ENCODE results near the gene THADA.
"Not testable (repeated sequence)": the region's sequence is repeated elsewhere in the genome, so short reads cannot be mapped to it uniquely, and the experiment has no call there.

The THADA gene

DNA sequence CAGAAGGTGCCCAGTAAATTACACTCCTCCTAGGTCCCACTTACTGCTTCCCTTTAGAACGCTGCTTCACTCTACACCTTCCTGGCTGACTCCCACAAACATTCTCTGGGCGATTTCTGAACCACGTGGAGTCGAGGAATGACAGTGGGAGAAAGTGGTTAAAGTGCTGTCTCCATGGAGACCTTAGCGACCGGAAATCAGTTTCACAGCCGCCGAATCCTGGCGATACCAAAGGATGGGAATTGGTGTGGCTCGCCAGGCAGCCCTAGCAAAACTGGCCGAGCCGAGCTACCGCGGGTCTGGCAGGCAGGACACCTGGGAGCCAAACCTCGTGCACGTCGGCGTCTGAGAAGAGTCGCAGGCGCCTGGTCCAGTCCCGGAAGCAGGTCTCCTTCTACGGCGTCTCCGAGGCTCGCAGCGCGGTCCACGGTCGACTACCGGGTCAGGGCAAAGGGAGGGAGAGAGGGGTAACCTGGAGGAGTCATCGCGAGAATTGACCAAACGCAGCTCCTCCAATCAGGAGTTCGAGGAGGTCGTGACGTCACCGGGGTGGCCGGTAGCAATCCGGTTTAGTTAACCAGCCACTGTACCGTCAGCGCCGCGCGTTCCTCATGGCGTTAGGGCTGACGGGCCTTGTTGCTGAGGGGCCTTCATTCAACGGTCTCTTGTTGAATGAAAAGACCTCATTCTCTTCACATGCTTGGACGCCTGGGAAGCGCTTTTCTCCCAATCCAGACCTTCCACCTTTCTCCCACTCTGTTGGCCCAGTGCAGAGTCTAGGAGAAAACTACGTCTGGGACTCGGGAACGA is at the start of gene THADA:
Gene THADA (minus strand): TSS at position 436 of the 810 bp plus-strand sequence. CDS start 3,646 bp downstream, outside the sequence.
- peak; percentile 98 for DNase-seq (ENCODE audit: low read depth)

GRCh38 chr2:43643680-43644079 is 47.8 kb upstream of the THADA start:
- DNase-seq (ENCODE audit: low read depth) = no peak

GRCh38 chr2:43642363-43642762 is 46.5 kb upstream of the THADA start:
- no peak for DNase-seq (ENCODE audit: low read depth)

- peak; percentile 14 for DNase-seq (ENCODE audit: low read depth)
Measured at GRCh38 chr2:43637030-43637803, 41.4 kb upstream of the THADA start, which contains the start of gene PLEKHH2. Gene PLEKHH2, plus strand, starts transcription at chr2:43637260. Its CDS starts 7,414 bp downstream, at chr2:43644674.

DNA sequence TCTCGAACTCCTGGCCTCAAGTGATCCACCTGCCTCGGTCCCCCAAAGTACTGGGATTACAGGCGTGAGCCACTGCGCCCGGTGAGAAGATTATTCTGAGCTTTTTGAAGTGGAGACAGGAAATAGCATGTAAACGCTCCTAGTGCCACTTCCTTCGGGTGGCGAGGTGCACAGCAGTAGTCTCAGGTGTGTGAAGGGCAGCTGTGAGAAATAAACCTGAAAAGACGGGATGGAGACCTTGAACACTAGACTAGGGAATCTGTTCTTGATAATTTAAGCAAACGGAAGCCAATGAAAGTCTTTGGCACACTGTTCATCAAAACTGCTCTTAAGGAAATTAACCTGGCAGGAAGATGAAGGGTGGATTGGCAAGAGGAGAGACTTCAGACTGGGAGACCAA is 40.8 kb upstream of the THADA start:
- DNase-seq (ENCODE audit: low read depth) = no peak

DNA sequence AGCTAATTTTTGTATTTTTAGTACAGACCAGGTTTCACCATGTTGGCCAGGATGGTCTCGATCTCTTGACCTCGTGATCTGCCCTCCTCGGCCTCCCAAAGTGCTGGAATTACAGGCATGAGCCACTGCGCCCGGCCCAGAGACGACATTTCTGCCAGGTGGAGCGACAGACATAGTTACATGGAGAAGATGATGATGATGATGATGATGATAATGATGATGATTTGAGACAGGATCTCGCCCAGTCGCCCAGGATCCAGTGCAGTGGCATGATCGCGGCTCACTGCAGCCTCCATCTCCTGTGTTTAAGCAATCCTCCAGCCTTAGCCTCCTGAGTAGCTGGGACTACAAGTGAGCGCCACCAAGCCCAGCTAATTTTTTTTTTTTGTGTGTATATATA is 40.3 kb upstream of the THADA start:
- DNase-seq (ENCODE audit: low read depth) = not testable (repeated sequence)

DNA sequence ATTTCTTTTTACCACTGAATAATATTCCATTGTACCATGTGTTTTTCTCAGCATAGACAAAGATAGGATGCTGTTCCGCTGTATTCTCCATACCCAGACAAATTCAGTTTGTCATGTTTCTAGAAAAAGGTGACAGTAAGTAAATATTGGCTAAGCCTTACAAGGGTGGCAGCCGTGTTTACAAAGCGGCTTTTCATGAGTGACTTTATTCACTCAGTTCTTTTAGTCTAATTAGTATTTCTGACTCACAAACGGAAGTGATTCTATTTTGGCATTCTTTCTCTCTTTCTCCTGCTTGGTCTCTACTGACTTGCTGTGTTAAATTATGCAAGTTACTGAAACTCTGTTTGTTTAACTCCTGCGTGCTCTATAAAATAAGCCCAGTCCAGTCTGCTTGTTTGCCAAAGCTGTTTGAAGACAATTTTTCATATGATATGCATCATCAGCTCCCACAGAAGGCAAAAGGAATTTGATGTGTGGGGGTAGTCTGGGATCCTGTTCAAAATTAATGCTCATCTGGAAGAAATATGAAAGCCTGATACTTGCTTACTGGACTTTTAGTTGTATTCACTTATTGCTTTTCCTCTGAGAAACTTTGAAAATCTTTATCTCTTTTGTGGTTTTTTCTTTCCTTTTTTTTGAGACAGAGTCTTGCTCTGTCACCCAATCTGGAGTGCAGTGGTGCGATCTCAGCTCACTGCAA is 38.9 kb upstream of the THADA start:
- DNase-seq (ENCODE audit: low read depth) = peak; percentile 30

- DNase-seq (ENCODE audit: low read depth) = no peak
Measured at GRCh38 chr2:43631618-43632317, 35.9 kb upstream of the THADA start.

DNA sequence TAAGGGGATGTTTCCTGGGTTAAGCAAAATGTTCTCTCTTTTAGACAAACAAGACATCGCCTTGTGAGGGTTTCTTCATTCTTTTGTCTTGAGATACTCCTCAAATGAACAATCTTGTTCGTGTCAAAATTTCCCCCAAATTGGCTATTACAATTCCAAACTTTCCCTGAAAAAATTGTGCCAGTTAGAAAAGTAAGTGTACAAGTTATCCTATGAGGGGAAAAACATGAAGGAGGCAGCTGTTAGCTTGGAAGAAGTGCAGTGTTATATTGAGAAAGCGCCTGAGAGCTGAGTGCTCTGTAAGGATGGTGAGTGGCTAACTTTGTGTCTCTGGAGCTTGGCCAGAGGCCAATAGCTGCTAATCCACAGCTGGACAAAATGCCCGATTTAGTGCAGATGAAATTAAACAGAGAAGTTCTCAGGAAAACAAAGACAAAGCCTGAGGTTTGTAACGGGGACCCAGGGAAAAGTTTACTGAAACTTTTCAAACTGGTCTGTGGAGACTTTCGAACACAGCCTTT is 27.2 kb upstream of the THADA start:
- DNase-seq (ENCODE audit: low read depth) = no peak

DNA sequence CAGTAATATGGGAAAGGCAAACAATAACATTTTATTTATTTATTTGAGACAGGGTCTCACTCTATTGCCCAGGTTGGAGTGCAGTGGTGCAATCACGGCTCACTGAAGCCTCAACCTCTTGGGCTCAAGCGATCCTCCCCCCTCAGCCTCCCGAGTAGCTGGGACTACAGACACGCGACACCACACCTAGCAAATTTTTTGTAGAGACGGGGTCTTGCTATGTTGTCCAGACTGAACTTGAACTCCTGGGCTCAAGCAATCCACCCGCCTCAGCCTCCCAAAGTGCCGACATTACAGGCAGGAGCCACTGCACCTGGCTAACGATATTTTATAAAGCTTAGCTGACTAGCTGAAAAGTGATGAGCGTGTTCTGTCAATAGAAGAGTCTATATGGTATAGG is 23.7 kb upstream of the THADA start:
- no peak for DNase-seq (ENCODE audit: low read depth)

DNA sequence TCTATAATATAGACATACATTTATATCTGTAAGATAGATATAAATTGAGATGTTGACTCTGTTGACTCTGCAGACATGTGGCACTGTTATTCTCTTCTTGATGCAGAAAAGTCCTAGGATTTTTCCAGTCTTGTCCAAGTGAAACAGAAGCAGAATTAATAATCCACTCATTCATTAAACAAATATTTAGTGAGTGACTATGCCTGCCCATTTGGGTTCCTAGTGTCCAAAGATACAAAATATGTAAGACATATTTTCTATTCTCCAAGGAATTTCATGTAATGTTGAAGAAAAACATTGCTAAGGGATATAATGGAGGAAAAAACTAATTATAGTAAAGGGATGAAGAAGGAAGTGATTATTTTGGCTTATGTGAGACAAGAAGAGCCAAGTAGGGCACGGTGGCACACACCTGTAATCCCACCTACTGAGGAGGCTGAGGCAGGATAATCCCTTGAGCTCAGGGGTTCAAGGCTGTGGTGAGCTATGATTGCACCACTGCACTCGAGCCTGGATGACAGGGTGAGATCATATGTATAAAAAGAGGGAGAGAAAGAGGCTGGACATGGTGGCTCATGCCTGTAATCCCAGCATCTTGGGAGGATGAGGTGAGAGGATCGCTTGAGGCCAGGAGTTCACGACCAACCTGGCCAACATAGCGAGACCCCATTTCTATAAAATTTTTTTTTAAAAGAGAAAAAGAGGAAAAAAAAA is 21.3 kb upstream of the THADA start:
- no peak for DNase-seq (ENCODE audit: low read depth)

GRCh38 chr2:43612944-43613343 is 17.1 kb upstream of the THADA start:
- no peak for DNase-seq (ENCODE audit: low read depth)

DNA sequence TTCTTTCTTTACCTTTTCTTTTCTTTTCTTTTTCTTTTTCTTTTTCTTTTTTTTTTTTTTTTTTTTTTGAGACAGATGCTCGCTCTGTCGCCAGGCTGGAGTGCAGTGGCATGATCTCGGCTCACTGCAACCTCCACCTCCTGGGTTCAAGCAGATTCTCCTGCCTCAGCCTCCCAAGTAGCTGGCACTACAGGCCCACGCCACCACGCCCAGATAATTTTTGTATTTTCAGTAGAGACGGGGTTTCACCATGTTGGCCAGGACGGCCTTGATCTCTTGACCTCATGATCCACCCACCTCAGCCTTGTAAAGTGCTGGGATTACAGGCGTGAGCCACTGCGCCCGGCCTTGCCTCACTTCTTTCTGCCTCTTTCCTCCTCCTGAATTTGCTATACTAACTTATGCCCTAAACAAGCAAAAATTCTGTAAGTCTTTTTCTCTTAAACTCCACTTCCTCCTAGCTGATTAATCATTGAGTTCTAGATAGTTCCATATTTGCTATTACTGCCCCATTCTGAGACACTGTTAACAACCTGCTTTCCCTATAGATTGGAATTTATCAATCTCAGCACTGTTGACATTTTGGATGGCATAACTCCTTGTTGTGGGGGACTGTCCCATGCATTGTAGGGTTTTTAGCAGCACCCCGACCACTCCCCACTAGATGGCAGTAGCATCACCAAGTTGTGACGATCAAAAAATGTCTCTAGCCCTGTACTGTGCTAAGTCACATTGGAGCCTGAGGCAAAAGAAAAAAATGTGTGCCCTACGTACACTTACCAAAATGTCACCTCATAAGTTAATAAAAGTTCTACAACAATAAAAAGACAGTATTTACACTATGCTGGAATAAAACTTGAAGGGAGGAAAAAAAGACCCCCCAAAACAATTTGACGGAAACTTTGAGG is 16.4 kb upstream of the THADA start:
- DNase-seq (ENCODE audit: low read depth) = no peak

GRCh38 chr2:43610361-43610760 is 14.5 kb upstream of the THADA start:
- no peak for DNase-seq (ENCODE audit: low read depth)

DNA sequence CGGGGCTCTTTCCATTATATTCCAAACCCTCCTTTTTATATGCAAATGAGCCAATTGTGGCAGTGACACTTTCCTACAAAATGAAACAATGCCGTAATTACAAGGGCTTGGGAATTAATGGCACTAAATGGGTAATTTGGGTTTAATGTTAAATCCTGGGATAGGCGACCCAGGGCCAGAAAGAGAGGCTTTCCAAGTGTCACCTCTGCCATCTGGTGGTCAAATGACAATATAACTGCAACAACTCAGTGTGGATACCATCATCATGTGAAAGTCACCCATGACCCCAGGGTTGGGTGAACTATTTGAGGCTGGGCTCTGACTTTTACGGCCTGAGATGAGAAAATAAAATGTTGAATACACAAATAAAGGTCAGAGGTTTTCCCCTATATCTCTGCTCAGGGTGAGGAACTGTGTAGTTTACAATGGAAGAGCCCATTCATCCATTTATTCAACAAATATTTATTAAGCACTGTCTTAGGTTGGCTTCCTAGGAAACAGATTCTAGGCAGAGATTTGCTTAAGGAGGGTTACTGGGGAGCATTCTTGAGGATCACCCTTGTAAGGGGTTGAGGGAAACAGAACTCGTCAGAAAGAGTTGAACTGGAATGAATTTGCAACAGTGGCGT is 13.6 kb upstream of the THADA start:
- no peak for DNase-seq (ENCODE audit: low read depth)

- no peak for DNase-seq (ENCODE audit: low read depth)
Measured at GRCh38 chr2:43605851-43606250, 10.0 kb upstream of the THADA start.

GRCh38 chr2:43605079-43605655 is 9.3 kb upstream of the THADA start:
- peak; percentile 27 for DNase-seq (ENCODE audit: low read depth)

DNA sequence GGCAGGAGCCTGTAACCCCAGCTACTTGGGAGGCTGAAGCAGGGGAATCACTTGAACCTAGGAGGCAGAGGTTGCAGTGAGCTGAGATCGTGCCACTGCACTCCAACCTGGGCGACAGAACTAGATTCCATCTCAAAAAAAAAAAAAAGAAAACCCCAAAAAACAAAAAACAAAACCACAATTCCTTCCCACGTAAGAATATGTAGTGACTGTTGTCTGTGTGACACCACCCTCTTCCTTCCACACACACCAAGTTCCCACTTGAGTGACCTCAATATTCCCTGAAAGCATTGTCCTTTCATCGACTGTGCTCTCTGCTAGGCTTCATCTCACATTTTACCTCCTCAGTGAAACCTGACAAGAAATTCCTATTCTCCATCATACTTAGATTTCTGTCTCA is 8.8 kb upstream of the THADA start:
- no peak for DNase-seq (ENCODE audit: low read depth)

GRCh38 chr2:43600596-43600995 is 4.8 kb upstream of the THADA start:
- DNase-seq (ENCODE audit: low read depth) = not testable (repeated sequence)
